ENCODE measurements around the gene DNMBP.
A peak's percentile ranks its signal among the peaks of the same experiment; 100 is the strongest.
"Not testable (repeated sequence)": the region's sequence is repeated elsewhere in the genome, so short reads cannot be mapped to it uniquely, and the experiment has no call there.

DNMBP gene

GRCh38 chr10:99854860-99855259 is 154.9 kb downstream of the DNMBP start:
- peak; percentile 27 to 67 for DNase-seq

- no peak for DNase-seq
Observed at GRCh38 chr10:99853655-99854054, 156.1 kb downstream of the DNMBP start.

DNA sequence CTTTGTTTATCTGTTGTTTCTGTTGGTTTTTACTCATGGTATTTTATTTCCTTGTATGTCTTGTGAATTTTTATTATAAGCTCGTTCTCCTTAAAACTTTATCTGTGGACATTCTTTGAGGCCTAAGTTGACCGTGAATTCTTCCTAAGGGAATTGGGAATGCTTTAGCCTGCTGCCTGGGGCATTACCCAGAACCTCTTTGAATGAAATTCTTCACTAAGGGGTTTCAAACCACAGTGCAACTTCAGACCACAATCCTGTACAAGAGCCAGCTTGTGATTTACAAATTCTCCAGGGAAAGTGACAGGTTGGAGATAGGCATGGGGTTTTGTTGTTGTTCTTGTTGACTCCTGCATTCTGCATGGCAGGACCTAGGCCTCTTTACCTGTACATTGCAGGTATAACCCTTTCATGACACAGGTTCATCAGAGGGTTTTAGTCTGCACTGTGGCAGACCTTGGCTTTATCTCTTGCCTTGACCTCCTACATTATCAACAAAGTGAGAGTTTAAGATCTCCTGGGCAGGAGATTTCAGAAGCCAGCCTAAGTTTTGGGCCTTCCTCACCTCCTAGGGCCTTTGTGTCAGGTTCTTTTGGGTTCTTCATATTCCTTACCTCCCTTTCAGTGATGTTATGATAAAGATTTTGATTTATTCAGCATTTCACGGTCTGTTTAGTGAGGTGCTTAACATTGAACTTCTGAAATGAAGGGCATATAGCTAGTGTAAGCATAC is 157.1 kb downstream of the DNMBP start:
- no peak for DNase-seq

GRCh38 chr10:99851825-99852224 is 157.9 kb downstream of the DNMBP start:
- no peak for DNase-seq

DNA sequence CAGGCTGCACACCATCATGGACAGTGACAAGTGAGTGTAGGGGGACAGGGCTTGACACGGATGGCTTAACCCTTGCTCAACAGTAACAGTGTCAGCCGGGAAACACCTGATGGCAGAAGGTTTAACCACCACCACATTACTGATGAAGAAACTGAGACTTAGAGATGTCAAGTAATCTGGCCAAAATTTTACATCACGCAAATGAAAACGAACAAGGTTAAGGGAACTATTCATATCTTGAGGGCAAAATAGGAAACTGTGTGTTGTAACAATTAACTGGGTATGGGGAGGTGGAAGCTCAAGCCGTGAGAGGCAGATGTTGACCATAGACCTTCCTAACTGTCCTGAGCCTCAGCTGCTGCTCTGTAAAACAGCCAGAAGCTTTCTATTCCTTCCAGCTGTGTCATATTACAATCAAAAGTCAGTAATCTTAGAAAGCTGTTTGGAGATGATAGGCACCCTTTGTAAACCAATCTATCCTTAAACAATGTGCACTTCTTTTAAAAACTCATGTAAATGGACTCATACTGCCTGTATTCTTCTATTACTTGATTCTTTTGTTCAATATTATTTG is 158.9 kb downstream of the DNMBP start:
- no peak for DNase-seq

- peak; percentile 33 to 48 for DNase-seq
Observed at GRCh38 chr10:99850021-99850766, 159.6 kb downstream of the DNMBP start.

DNA sequence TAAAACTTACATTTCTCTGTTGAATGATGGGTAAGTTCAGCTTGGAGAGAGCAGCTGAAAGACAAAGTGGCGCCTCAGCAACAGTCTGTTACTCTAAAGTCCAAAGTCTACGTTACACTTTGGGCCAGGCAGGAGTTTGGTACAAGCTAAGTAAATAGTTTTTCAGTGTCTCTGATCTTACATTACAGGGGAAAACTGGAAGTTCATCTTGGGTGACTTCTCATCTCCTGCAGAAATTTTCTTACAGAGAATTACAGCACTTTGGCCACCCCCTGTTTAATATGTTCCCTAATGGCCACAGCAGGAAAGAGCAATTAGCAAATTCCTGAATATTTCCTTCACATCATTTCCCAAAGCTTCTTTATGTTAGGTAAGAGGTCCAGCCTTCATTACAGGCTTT is 160.2 kb downstream of the DNMBP start:
- peak; percentile 52 to 58 for DNase-seq

- no peak for DNase-seq
Observed at GRCh38 chr10:99849057-99849456, 160.7 kb downstream of the DNMBP start.

DNA sequence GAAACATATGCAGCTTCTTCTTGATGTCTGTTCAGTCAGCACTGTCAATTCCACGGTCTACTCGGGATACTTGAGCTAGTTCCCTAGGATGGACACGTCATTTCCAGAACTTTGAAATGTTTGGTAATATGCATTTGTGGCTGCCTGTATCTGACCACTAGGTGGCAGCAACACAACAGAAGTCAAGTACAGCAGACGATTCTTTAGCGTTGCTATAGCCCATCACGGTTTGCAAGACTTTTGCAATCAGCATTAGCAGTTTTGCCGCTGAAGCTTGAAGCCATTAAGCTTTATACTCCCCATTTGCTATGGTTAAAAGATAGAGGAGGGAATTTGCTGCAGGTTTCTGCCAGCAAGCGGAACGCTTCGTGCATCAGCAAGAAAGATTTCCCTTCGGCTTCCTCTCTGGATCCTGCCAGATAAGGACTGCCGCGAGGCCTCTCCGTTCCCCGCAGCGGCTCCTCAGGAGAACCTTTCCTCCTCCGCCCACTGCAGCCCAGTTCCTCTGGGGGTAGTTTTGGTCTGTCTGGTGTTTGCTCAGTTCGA is 163.8 kb downstream of the DNMBP start:
- DNase-seq: peak; percentile 38 to 83

DNA sequence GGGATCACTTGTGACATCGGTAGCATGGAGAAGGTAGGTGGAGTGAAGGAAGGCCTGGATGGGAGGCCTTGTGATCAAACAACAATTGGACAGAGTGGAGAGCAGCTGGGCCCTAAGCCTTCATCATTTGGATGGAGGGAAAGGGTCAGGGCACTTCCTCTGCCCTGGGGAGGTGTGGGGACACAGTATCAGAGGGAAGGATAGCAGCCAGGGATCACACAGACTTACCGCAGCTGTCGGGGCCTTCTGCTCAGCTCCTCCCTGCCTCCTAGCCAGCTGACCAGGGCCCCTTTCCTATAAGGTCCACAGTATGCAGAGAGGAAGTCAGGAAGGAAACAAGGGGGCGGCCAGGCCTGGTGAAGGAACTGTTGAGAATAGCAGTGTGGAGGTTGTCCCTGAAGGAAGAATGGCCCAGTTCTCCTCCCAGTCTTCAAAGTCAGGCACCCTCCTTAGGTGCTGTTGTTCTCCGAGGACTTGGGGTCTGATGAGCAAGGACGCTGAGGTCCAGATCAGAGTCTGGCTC is 165.3 kb downstream of the DNMBP start:
- no peak for DNase-seq

- DNase-seq: no peak
Observed at GRCh38 chr10:99843310-99843709, 166.4 kb downstream of the DNMBP start.

- DNase-seq: no peak
Observed at GRCh38 chr10:99841746-99842145, 168.0 kb downstream of the DNMBP start.

DNA sequence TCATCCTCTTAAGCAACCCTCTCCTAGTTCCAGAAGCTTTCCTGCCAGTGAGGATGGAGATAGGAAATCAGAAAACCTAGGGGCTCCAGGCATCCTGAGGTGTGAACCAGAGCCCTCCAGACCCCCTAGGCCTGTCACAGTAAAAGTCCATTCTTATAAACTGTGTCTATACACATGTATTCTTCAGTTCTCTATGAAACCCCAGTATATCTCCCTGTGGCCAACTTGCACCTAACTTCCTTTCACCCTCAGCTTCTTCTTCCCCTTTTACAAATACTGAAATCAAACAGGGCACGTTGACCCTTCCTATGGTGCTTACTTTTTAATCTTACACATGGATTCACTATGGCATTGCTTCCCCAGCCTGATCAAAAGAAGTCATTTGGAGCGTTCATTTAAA is 168.9 kb downstream of the DNMBP start:
- DNase-seq: not testable (repeated sequence)

GRCh38 chr10:99836711-99837110 is 173.0 kb downstream of the DNMBP start:
- no peak for DNase-seq

DNA sequence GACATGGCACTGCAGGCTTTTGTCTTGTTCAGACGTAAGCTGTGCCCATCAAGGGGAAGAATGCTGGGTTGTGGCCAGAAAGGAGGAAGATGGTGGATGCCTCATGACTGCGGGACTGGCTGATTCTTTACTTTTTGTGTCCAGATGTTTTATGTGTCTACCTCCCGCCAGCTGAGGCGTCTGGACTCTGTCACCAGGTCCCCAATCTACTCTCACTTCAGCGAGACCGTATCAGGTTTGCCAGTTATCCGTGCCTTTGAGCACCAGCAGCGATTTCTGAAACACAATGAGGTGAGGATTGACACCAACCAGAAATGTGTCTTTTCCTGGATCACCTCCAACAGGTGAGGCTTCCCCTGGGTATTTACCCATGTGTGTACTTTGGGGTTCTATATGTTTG is 173.8 kb downstream of the DNMBP start:
- no peak for DNase-seq

GRCh38 chr10:99834410-99834809 is 175.3 kb downstream of the DNMBP start:
- no peak for DNase-seq

DNA sequence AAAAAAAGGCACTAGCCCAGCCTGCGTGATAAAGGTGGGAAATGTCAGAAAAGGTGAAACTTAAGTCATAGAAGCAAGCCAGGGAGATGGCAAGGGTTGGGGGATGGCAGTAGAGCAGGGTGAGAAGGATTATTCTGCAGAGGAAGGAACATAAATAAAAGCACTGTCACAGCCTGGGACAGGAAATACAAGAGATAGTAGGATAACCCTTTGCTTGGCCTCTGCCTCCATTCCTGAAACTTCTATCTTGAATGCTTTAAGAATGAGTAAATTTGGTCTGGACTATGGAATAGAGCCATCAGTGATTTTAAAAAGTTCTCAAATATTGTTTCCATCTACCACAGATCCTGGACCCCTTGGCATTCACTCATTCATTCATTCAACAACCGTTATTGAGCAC is 177.3 kb downstream of the DNMBP start:
- DNase-seq: no peak

DNA sequence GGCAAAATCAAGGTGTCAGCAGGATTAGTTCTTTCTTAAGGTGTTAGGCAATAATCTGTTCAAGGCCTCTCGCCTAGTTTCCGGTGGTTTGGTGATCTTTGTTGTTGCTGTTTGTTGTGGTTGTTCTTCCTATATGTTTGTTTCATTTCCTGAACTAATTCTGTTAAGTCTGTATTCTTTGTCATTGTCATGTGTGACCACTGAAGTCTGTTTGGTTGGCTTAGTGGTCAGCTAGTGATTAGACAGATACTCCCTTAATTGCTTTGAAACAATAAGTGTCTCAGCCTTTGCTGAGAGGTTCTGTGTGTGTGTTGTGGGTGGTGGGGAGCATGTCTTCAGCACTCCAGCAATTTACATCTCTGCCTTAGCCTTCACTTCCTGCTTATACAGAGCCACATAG is 181.3 kb downstream of the DNMBP start:
- DNase-seq: no peak

GRCh38 chr10:99827936-99828335 is 181.8 kb downstream of the DNMBP start:
- DNase-seq: no peak
